ENCODE data around the gene KRTAP5-5. TPM values are rescaled to one million over a fixed set of nuclear protein-coding genes. Genes with fewer than 3 reads are reported as not detected.

Gene KRTAP5-5
- total RNA-seq, 3 donors from 2014 or later: 0.32 to 1.6 (median 0.75) TPM

GRCh38 chr11:1652442-1652770 lies 22.8 kb downstream of the KRTAP5-5 start:
- ATAC-seq: no peak
- Histone ChIP-seq H3K4me3 (no peak overlapping the region), H3K9me3 (no peaks in the 10 kb centered on the region), H3K4me1 (ENCODE audit: low read depth) (no peaks in the 10 kb centered on the region), H3K36me3 (ENCODE audit: low read depth) (no peaks in the 10 kb centered on the region)
- intact Hi-C loops (cut with DNase I, micrococcal nuclease): loop anchor here in 1 of 2 donors (5.0 kb wide), 1 partner anchor 180 kb away; the partner anchor contains the start of gene SYT8
- DNase-seq: no peak
- no peak for TF ChIP-seq CTCF (IDR thresholded peaks at IDR 0.05)

GRCh38 chr11:1652771-1653540 lies 23.4 kb downstream of the KRTAP5-5 start:
- no peaks in the 10 kb centered on the region for H3K36me3 ChIP-seq (ENCODE audit: low read depth)
- H3K4me1 ChIP-seq (ENCODE audit: low read depth): no peaks in the 10 kb centered on the region
- ATAC-seq (peak; percentile 92), DNase-seq (peak; percentile 77 to 78 (median 77))
- intact Hi-C loops (cut with DNase I, micrococcal nuclease): loop anchor here in 1 of 2 donors (5.0 kb wide), 1 partner anchor 179 kb away; the partner anchor contains the start of gene SYT8
- no peak overlapping the region for H3K4me3 ChIP-seq
- peak; percentile 94 for TF ChIP-seq CTCF (IDR thresholded peaks at IDR 0.05)
- H3K9me3 ChIP-seq: no peaks in the 10 kb centered on the region

DNA sequence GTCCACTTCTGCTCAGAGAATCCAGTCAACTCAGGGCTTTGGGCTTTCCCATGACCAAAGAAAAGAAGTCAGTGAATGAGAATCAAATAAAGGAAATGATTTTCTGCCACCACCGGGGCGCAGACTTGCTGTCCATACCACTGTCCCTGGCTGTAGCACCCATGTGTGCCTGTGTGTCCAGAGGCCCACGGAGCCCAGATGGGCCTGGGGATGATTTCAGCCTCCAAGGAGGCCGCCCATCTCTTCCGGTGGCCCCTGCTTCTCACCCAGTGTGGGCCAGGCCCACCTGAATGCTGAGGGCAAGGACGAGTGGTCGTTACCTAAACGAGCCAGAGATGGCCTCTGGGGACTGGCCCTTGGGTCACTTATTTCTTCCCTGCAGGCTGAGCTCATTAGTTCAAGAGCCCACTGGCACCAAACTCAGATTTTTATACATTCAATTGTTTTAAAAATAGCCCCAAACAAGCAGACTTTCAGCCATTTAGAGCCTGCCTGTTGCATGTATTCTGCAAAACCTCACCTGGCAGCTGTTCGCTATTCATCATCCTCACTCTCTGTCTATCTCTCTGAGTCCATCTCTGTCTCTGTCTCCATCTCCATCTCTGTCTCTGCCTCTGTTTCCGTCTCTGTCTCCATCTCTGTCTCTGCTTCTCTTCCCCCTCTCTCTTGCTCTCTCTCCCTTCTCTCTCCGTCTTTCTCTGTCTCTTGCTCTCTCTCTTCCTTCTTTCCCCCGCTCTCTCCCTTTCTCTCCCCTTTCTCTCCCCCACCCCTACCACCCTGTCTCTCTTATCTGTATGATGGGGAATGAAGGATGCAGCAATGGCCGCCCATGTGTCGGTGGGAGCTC lies 24.2 kb downstream of the KRTAP5-5 start:
- H3K4me1 ChIP-seq (ENCODE audit: low read depth): no peaks in the 10 kb centered on the region
- H3K4me3 ChIP-seq: no peak overlapping the region
- H3K36me3 ChIP-seq (ENCODE audit: low read depth): no peaks in the 10 kb centered on the region
- ATAC-seq: no peak
- intact Hi-C loops (cut with DNase I, micrococcal nuclease): loop anchor here in 1 of 2 donors (5.0 kb wide), 1 partner anchor 179 kb away; the partner anchor contains the start of gene SYT8
- TF ChIP-seq CTCF (IDR thresholded peaks at IDR 0.05): no peak
- no peaks in the 10 kb centered on the region for H3K9me3 ChIP-seq
- peak in 1 of 3 donors; percentile 11 for DNase-seq

- Histone ChIP-seq H3K9me3 (no peaks in the 10 kb centered on the region), H3K4me3 (no peak overlapping the region), H3K36me3 (ENCODE audit: low read depth) (no peaks in the 10 kb centered on the region), H3K4me1 (ENCODE audit: low read depth) (no peaks in the 10 kb centered on the region)
- ATAC-seq (no peak), DNase-seq (peak in 1 of 3 donors; percentile 20)
- TF ChIP-seq CTCF (IDR thresholded peaks at IDR 0.05): no peak
- intact Hi-C loops (cut with DNase I, micrococcal nuclease): loop anchor here in 1 of 2 donors (5.0 kb wide), 1 partner anchor 178 kb away; the partner anchor contains the start of gene SYT8
Measured at GRCh38 chr11:1654388-1655167, 25.0 kb downstream of the KRTAP5-5 start.
